Ascending aorta (tissue), 2 donors: ENCODE results near the gene KY. TPM values are rescaled to one million over a fixed set of nuclear protein-coding genes. Genes with fewer than 3 reads are reported as not detected.

ENCODE experiments used
- DNase-seq, 2 donors: peaks; one replicate each; pipeline ENCODE4 v3.0.0-alpha.2; 2019; ENCODE audit warnings: low spot score in 2 of 2
- H3K27ac ChIP-seq, 2 donors: fragments of 200-600 bp; sonication (generic); one replicate each; pipeline ENCODE4 v1.5.1; 2016 to 2017; ENCODE audit warnings: mild to moderate bottlenecking in 1 of 2
- H3K27me3 ChIP-seq: fragments of 200-600 bp; sonication (generic); one replicate; pipeline ENCODE4 v1.5.1; 2017
- H3K36me3 ChIP-seq, 2 donors: fragments of 200-600 bp; sonication (generic); one replicate each; pipeline ENCODE4 v1.5.1; 2016
- H3K4me1 ChIP-seq, 2 donors: fragments of 200-600 bp; sonication (generic); one replicate each; pipeline ENCODE4 v1.5.1; 2016 to 2017; ENCODE audit warnings: mild to moderate bottlenecking in 1 of 2
- H3K4me3 ChIP-seq, 2 donors: fragments of 200-600 bp; sonication (generic); one replicate each; pipeline ENCODE4 v1.5.1; 2016 to 2017; ENCODE audit warnings: mild to moderate bottlenecking in 1 of 2
- H3K9me3 ChIP-seq, 2 donors: fragments of 200-600 bp; sonication (generic); one replicate each; pipeline ENCODE4 v1.5.1; 2016
- CTCF ChIP-seq, 3 experiments: fragments of 200-600 bp in 2 of 3; fragments of 450-650 bp in 1 of 3; sonication (generic) in 2 of 3; IDR thresholded peaks; one replicate each; pipeline ENCODE4 v1.5.1; 2016 to 2019; ENCODE audit warnings: antibody characterized with exemption in 3 of 3, mild to moderate bottlenecking in 1 of 3, moderate library complexity in 1 of 3
- intact Hi-C: fragments of 100-400 bp; cut with DNase I; formaldehyde crosslinking; loops from one replicate; pipeline ENCODE4 v1.15.1; 2023
- total RNA-seq: library from RNA; depleted of rRNA; stranded (reverse); fragments of >200 nt; gene quantifications from one replicate; pipeline ENCODE4 v1.1.0, GENCODE V29; 2016

Gene KY
- total RNA-seq, 1 donor from 2014 or later: 0.43 TPM

GRCh38 chr3:134638385-134639030 lies 12.3 kb downstream of the KY start:
- Histone ChIP-seq H3K27ac (no peak overlapping the region), H3K9me3 (no peaks in the 10 kb centered on the region), H3K4me1 (no peaks in the 10 kb centered on the region), H3K4me3 (no peak overlapping the region), H3K36me3 (no peaks in the 10 kb centered on the region), H3K27me3 (no peaks in the 10 kb centered on the region)
- intact Hi-C loops: no loop called here
- no peak for TF ChIP-seq CTCF (IDR thresholded peaks at IDR 0.05)
- DNase-seq: no peak

GRCh38 chr3:134636406-134636805 lies 14.4 kb downstream of the KY start:
- Histone ChIP-seq H3K9me3 (no peaks in the 10 kb centered on the region), H3K27ac (no peak overlapping the region), H3K4me3 (no peak overlapping the region), H3K4me1 (no peaks in the 10 kb centered on the region), H3K36me3 (no peaks in the 10 kb centered on the region), H3K27me3 (no peaks in the 10 kb centered on the region)
- intact Hi-C loops: no loop called here
- TF ChIP-seq CTCF (IDR thresholded peaks at IDR 0.05): no peak
- no peak for DNase-seq

GRCh38 chr3:134630506-134630905 lies 20.3 kb downstream of the KY start:
- no peaks in the 10 kb centered on the region for H3K27me3 ChIP-seq
- no peak for TF ChIP-seq CTCF (IDR thresholded peaks at IDR 0.05)
- H3K4me3 ChIP-seq: no peak overlapping the region
- H3K27ac ChIP-seq: no peak overlapping the region
- no peak for DNase-seq
- no peaks in the 10 kb centered on the region for H3K9me3 ChIP-seq
- H3K4me1 ChIP-seq: no peaks in the 10 kb centered on the region
- H3K36me3 ChIP-seq: peaks cover 0 to 7% of the 10 kb centered on the region in 2 donors
- intact Hi-C loops: no loop called here

GRCh38 chr3:134628884-134629283 lies 21.9 kb downstream of the KY start:
- H3K36me3 ChIP-seq: peaks cover 0 to 7% of the 10 kb centered on the region in 2 donors
- intact Hi-C loops: no loop called here
- no peaks in the 10 kb centered on the region for H3K27me3 ChIP-seq
- no peaks in the 10 kb centered on the region for H3K9me3 ChIP-seq
- H3K4me3 ChIP-seq: no peak overlapping the region
- no peak overlapping the region for H3K27ac ChIP-seq
- no peak for TF ChIP-seq CTCF (IDR thresholded peaks at IDR 0.05)
- no peak for DNase-seq
- H3K4me1 ChIP-seq: no peaks in the 10 kb centered on the region

GRCh38 chr3:134627831-134628230 lies 23.0 kb downstream of the KY start:
- Histone ChIP-seq H3K27me3 (no peaks in the 10 kb centered on the region), H3K4me3 (no peak overlapping the region), H3K36me3 (peaks cover 0 to 7% of the 10 kb centered on the region in 2 donors), H3K9me3 (no peaks in the 10 kb centered on the region), H3K4me1 (no peaks in the 10 kb centered on the region), H3K27ac (no peak overlapping the region)
- no peak for TF ChIP-seq CTCF (IDR thresholded peaks at IDR 0.05)
- no peak for DNase-seq
- intact Hi-C loops: no loop called here
